Measurements from ENCODE around the gene PPM1E. TPM values are rescaled to one million over a fixed set of nuclear protein-coding genes. Genes with fewer than 3 reads are reported as not detected.

The PPM1E gene
- total RNA-seq, 1 experiment from 2014 or later = 7.1 TPM

GRCh38 chr17:58889928-58890327 lies 134.3 kb downstream of the PPM1E start:
- Histone ChIP-seq H2BK20ac (ENCODE audit: low read depth, low read length, poor library complexity, severe bottlenecking) (no peak overlapping the region), H4K20me1 (ENCODE audit: control insufficient read depth, insufficient read depth, insufficient read length) (no peaks in the 10 kb centered on the region), H4K8ac (replicated peaks; ENCODE audit: insufficient read length, low read depth, low read length) (no peak overlapping the region), H4K91ac (ENCODE audit: insufficient read length, low read depth, low read length) (no peak overlapping the region), H2BK12ac (ENCODE audit: insufficient read length, low read depth, low read length) (no peak overlapping the region), H3K4me1 (ENCODE audit: insufficient read depth, low read length) (no peaks in the 10 kb centered on the region), H2BK5ac (ENCODE audit: insufficient read length, low read length) (no peak overlapping the region), H3K27me3 (ENCODE audit: insufficient read depth, low read length) (no peaks in the 10 kb centered on the region), H3K4me2 (ENCODE audit: insufficient read depth, insufficient read length, low read length) (no peak overlapping the region), H4K5ac (ENCODE audit: insufficient read length, low read depth, low read length) (no peak overlapping the region), H2BK15ac (ENCODE audit: low read depth, low read length) (no peak overlapping the region), H3K79me2 (ENCODE audit: insufficient read depth, low read length) (no peaks in the 10 kb centered on the region), H2AK5ac (ENCODE audit: insufficient read length, low read length) (no peak overlapping the region), H3T11ph (ENCODE audit: low read length) (no peak overlapping the region), H3K27ac (ENCODE audit: insufficient read length, low read depth, low read length) (no peak overlapping the region), H3K79me1 (ENCODE audit: insufficient read depth, low read depth, low read length, poor library complexity, severe bottlenecking) (no peaks in the 10 kb centered on the region), H3K23me2 (ENCODE audit: insufficient read length, low read depth, low read length, poor library complexity, severe bottlenecking) (no peaks in the 10 kb centered on the region), H3K9me3 (ENCODE audit: control insufficient read depth, low read depth, low read length) (no peaks in the 10 kb centered on the region), H3K18ac (ENCODE audit: insufficient read length, low read depth, low read length) (no peak overlapping the region), H3K9ac (ENCODE audit: extremely low read depth, insufficient read length, low read length) (no peak overlapping the region), H3K4ac (ENCODE audit: low read depth, low read length) (no peak overlapping the region), H2BK120ac (ENCODE audit: low read depth, low read length, poor library complexity, severe bottlenecking) (no peak overlapping the region), H3K23ac (ENCODE audit: insufficient read length, low read depth, low read length) (no peak overlapping the region), H2AFZ (ENCODE audit: low read length) (no peak overlapping the region), H3K56ac (ENCODE audit: insufficient read length, low read depth, low read length) (no peak overlapping the region), H3K14ac (ENCODE audit: insufficient read depth, low read length) (no peak overlapping the region)
- no peak for TF ChIP-seq CTCF (conservative IDR thresholded peaks at IDR 0.05)
- Mint-ChIP-seq H3K4me1 (no peaks in the 10 kb centered on the region), H3K9me3 (peaks cover 0 to 6% of the 10 kb centered on the region in 2 experiments; a peak in 3 of 5 replicates), H3K27me3 (ENCODE audit: low read depth) (no peaks in the 10 kb centered on the region; the same call in 1 of the 2 replicates), H3K36me3 (ENCODE audit: insufficient read depth in 1 of 3, low read depth in 3 of 3) (peaks cover 0 to 1% (median 0%) of the 10 kb centered on the region in 3 experiments; a peak in 1 of 7 replicates), H3K27ac (no peak overlapping the region), H3K4me3 (no peak overlapping the region)
- WGBS (ENCODE audit: extremely low coverage, insufficient read length, low lambda C conversion rate) = no CpG with 5 or more reads among the region's 3 CpGs
- DNase-seq = no peak

Measured in H9 (cell line).